Neural cell (in vitro differentiated cells): Measurements from ENCODE around the gene C14orf180.

ENCODE experiments used
- CTCF ChIP-seq: fragments of 450-650 bp; IDR thresholded peaks from 2 replicates; pipeline ENCODE4 v1.5.1; 2014; ENCODE audit warnings: antibody characterized with exemption, mild to moderate bottlenecking, moderate library complexity; ENCODE audit not compliant: poor library complexity, severe bottlenecking
- EP300 ChIP-seq: fragments of 450-650 bp; conservative IDR thresholded peaks from 2 replicates; pipeline ENCODE4 v1.6.1; 2014; ENCODE audit warnings: antibody characterized with exemption, mild to moderate bottlenecking, moderate library complexity; ENCODE audit not compliant: poor library complexity, severe bottlenecking
- EZH2 ChIP-seq: fragments of 200-600, 300-800 bp; shearing (Covaris generic), sonication (generic); IDR thresholded peaks from 2 replicates; pipeline ENCODE4 v1.6.1; 2014; ENCODE audit warnings: antibody characterized with exemption, low read length, borderline replicate concordance, mild to moderate bottlenecking; ENCODE audit not compliant: insufficient read depth, poor library complexity, severe bottlenecking
- MXI1 ChIP-seq: fragments of 450-650 bp; conservative IDR thresholded peaks from 2 replicates; pipeline ENCODE4 v1.6.1; 2014; ENCODE audit warnings: antibody characterized with exemption, mild to moderate bottlenecking; ENCODE audit not compliant: poor library complexity, severe bottlenecking
- POLR2AphosphoS5 ChIP-seq: IDR thresholded peaks from 2 replicates; pipeline ENCODE4 v1.6.1; 2012
- RAD21 ChIP-seq: fragments of 450-650 bp; conservative IDR thresholded peaks from 2 replicates; pipeline ENCODE4 v1.6.1; 2014; ENCODE audit warnings: antibody characterized with exemption, mild to moderate bottlenecking, moderate library complexity

GRCh38 chr14:104531421-104532190 is 48.0 kb upstream of the C14orf180 start:
- TF ChIP-seq CTCF (no peak), RAD21 (no peak), EZH2 (no peak), EP300 (no peak), POLR2AphosphoS5 (no peak), MXI1 (no peak)
